Natural killer cell (primary cell): Measurements from ENCODE around the gene CNDP1. TPM values are rescaled to one million over a fixed set of nuclear protein-coding genes. Genes with fewer than 3 reads are reported as not detected.

Experiments
- ATAC-seq, 3 donors: fragments of 150-1000 bp in 2 of 3; fragments of 200-7000 bp in 1 of 3; cut with Tn5 transposase; 1 replicate in 1 of 3; 2 replicates in 2 of 3; pipeline ENCODE4 v1.10.0; 2021; ENCODE audit warnings: mild to moderate bottlenecking in 2 of 3, moderate library complexity in 2 of 3
- DNase-seq, 2 donors: peaks; one replicate each; pipeline versions ENCODE4 v3.0.0 to v3.0.0-alpha.2; 2013 to 2021; ENCODE audit warnings: mixed read lengths in 1 of 2
- H3K27ac ChIP-seq: one replicate; pipeline ENCODE4 v1.5.1; 2013; ENCODE audit warnings: mild to moderate bottlenecking, low read length
- H3K27me3 ChIP-seq: one replicate; pipeline ENCODE4 v1.6.1; 2013; ENCODE audit warnings: low read length; ENCODE audit not compliant: control insufficient read depth, insufficient read depth
- H3K36me3 ChIP-seq: one replicate; pipeline ENCODE4 v1.6.1; 2013; ENCODE audit warnings: low read length; ENCODE audit not compliant: control insufficient read depth, insufficient read depth
- H3K4me1 ChIP-seq: one replicate; pipeline ENCODE4 v1.6.1; 2013; ENCODE audit warnings: low read length; ENCODE audit not compliant: control insufficient read depth, insufficient read depth
- H3K4me3 ChIP-seq: one replicate; pipeline ENCODE4 v1.5.1; 2013; ENCODE audit warnings: low read length
- H3K9me3 ChIP-seq: one replicate; pipeline ENCODE4 v1.6.1; 2013; ENCODE audit warnings: low read length; ENCODE audit not compliant: control insufficient read depth, insufficient read depth
- H3K27ac Mint-ChIP-seq, 2 donors: one replicate each; pipeline ENCODE4 v1.8.0; 2022; ENCODE audit warnings: mild to moderate bottlenecking in 2 of 2, mixed read lengths in 2 of 2, moderate library complexity in 1 of 2
- H3K27me3 Mint-ChIP-seq, 2 donors: one replicate each; pipeline ENCODE4 v1.8.0; 2022; ENCODE audit warnings: low read depth in 2 of 2, mixed read lengths in 2 of 2
- H3K36me3 Mint-ChIP-seq: one replicate; pipeline ENCODE4 v1.8.0; 2022; ENCODE audit warnings: mixed read lengths
- H3K4me1 Mint-ChIP-seq, 2 donors: one replicate each; pipeline ENCODE4 v1.8.0; 2022; ENCODE audit warnings: mixed read lengths in 2 of 2
- H3K4me3 Mint-ChIP-seq: one replicate; pipeline ENCODE4 v1.8.0; 2022; ENCODE audit warnings: mild to moderate bottlenecking, moderate library complexity, mixed read lengths
- H3K9me3 Mint-ChIP-seq, 2 donors: one replicate each; pipeline ENCODE4 v1.8.0; 2022; ENCODE audit warnings: mixed read lengths in 2 of 2
- CTCF ChIP-seq: fragments of 200-600 bp; IDR thresholded peaks from one replicate; pipeline ENCODE4 v1.8.0; 2022; ENCODE audit warnings: antibody characterized with exemption
- WGBS: methylation state at CpG from one replicate; pipeline ENCODE4 v1.1.7; 2013; ENCODE audit warnings: missing lambda C conversion rate; ENCODE audit not compliant: insufficient coverage; 5-methylcytosine and 5-hydroxymethylcytosine counted together
- intact Hi-C: fragments of 100-400 bp; cut with micrococcal nuclease; formaldehyde crosslinking; loops from one replicate; pipeline ENCODE4 v1.14.2; 2022
- total RNA-seq, 4 donors: library from RNA; stranded (reverse); fragments of 120-200 nt in 1 of 4; gene quantifications; one replicate each; pipeline versions ENCODE4 v1.2.3 to v1.2.4, GENCODE V29; 2013 to 2022

CNDP1 gene
- total RNA-seq, 3 donors from 2014 or later (not counting 1 experiment from before 2014, with no cell fraction given) = 0.31 to 0.60 (median 0.57) TPM

- no peaks in the 10 kb centered on the region for H3K27me3 Mint-ChIP-seq
- H3K4me3 Mint-ChIP-seq = peak overlapping the region; percentile 95
- peaks cover 45% of the 10 kb centered on the region for H3K4me1 ChIP-seq
- H3K27me3 ChIP-seq = no peaks in the 10 kb centered on the region
- peak overlapping the region; percentile 81 for H3K27ac ChIP-seq
- DNase-seq (peak in 1 of 2 donors; percentile 30), ATAC-seq (no peak)
- peaks cover 44 to 47% of the 10 kb centered on the region in 2 donors for H3K4me1 Mint-ChIP-seq
- no peaks in the 10 kb centered on the region for H3K9me3 Mint-ChIP-seq
- intact Hi-C loops = loop anchor here (2.0 to 5.0 kb wide), 2 partner anchors 204 to 1995 kb away; no protein-coding TSS in a partner anchor
- peak overlapping the region; percentile 96 to 98 for H3K27ac Mint-ChIP-seq
- H3K36me3 Mint-ChIP-seq = no peaks in the 10 kb centered on the region
- H3K9me3 ChIP-seq = no peaks in the 10 kb centered on the region
- peaks cover 9% of the 10 kb centered on the region for H3K36me3 ChIP-seq
- 87% methylated on average over 8 of the region's 8 CpGs for WGBS
- peak overlapping the region; percentile 56 for H3K4me3 ChIP-seq
- TF ChIP-seq CTCF = no peak
These were observed 37.0 kb upstream of the CNDP1 start for GRCh38 chr18:74497324-74497676.

GRCh38 chr18:74497778-74498177 lies 36.5 kb upstream of the CNDP1 start:
- no peak for TF ChIP-seq CTCF
- Histone ChIP-seq H3K4me3 (no peak overlapping the region), H3K36me3 (peaks cover 14% of the 10 kb centered on the region), H3K9me3 (no peaks in the 10 kb centered on the region), H3K27ac (no peak overlapping the region), H3K4me1 (peaks cover 45% of the 10 kb centered on the region), H3K27me3 (no peaks in the 10 kb centered on the region)
- WGBS = 67% methylated on average over 2 of the region's 3 CpGs
- Mint-ChIP-seq H3K4me3 (peak overlapping the region; percentile 95), H3K27ac (peak overlapping the region; percentile 96 to 98), H3K27me3 (no peaks in the 10 kb centered on the region), H3K9me3 (no peaks in the 10 kb centered on the region), H3K4me1 (peaks cover 44 to 47% of the 10 kb centered on the region in 2 donors), H3K36me3 (no peaks in the 10 kb centered on the region)
- DNase-seq (no peak), ATAC-seq (no peak)
- intact Hi-C loops = loop anchor here (2.0 to 5.0 kb wide), 2 partner anchors 205 to 1995 kb away; no protein-coding TSS in a partner anchor

- H3K36me3 Mint-ChIP-seq = no peaks in the 10 kb centered on the region
- TF ChIP-seq CTCF = no peak
- Histone ChIP-seq H3K36me3 (peaks cover 19% of the 10 kb centered on the region), H3K4me1 (peaks cover 45% of the 10 kb centered on the region), H3K27ac (peak overlapping the region; percentile 98), H3K27me3 (no peaks in the 10 kb centered on the region), H3K9me3 (no peaks in the 10 kb centered on the region), H3K4me3 (peak overlapping the region; percentile 59)
- peak overlapping the region; percentile 96 for H3K27ac Mint-ChIP-seq
- H3K9me3 Mint-ChIP-seq = no peaks in the 10 kb centered on the region
- H3K4me3 Mint-ChIP-seq = peak overlapping the region; percentile 89
- intact Hi-C loops = loop anchor here (1.0 to 5.0 kb wide), 3 partner anchors 98 to 1993 kb away; partner anchors contain the start of genes TIMM21 and ZNF407
- ATAC-seq (peak; percentile 51 to 65 (median 52)), DNase-seq (peak; percentile 73 to 89)
- WGBS = 29% methylated on average over 14 of the region's 14 CpGs
- H3K4me1 Mint-ChIP-seq = peaks cover 44 to 47% of the 10 kb centered on the region in 2 donors
- H3K27me3 Mint-ChIP-seq = no peaks in the 10 kb centered on the region
These were observed 35.3 kb upstream of the CNDP1 start for GRCh38 chr18:74498712-74499627.
